NB4 (cell line): ENCODE results near the gene TTLL12.

Source experiments
- DNase-seq: peaks from one replicate; pipeline ENCODE4 v3.0.0; 2010; ENCODE audit warnings: low read depth
- H3K4me3 ChIP-seq: one replicate; pipeline ENCODE4 v1.5.1; 2011; ENCODE audit warnings: mild to moderate bottlenecking, low read depth, low read length, moderate library complexity
- CTCF ChIP-seq: IDR thresholded peaks from one replicate; pipeline ENCODE4 v1.5.1; 2012; ENCODE audit warnings: low read depth, low read length
- MAX ChIP-seq: IDR thresholded peaks from 2 replicates; pipeline ENCODE4 v1.6.1; 2011; ENCODE audit warnings: low read depth, low read length
- MYC ChIP-seq: IDR thresholded peaks from 2 replicates; pipeline ENCODE4 v1.6.1; 2011; ENCODE audit warnings: low read depth, low read length
- POLR2A ChIP-seq: IDR thresholded peaks from 2 replicates; pipeline ENCODE4 v1.6.1; 2011; ENCODE audit warnings: mild to moderate bottlenecking; ENCODE audit not compliant: insufficient read length; ENCODE audit errors: extremely low read depth

TTLL12 gene

DNA sequence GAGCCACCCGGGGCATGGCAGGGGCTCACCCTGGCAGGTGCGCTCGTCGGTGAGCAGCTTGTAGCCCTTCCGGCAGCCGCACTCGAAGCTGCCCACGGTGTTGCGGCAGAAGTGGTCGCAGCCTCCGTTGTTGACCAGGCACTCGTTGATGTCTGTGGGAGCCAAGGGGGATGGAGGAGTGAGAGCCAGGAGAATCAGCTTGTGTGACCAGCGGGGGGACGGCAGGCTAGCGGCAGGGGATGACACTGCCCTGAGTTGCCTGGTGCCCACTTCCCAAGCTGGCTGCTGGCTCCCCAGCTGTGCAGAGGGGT is 44.7 kb upstream of the TTLL12 start:
- TF ChIP-seq MAX (no peak), CTCF (no peak), POLR2A (no peak), MYC (no peak)
- H3K4me3 ChIP-seq: no peak overlapping the region
- DNase-seq: no peak

DNA sequence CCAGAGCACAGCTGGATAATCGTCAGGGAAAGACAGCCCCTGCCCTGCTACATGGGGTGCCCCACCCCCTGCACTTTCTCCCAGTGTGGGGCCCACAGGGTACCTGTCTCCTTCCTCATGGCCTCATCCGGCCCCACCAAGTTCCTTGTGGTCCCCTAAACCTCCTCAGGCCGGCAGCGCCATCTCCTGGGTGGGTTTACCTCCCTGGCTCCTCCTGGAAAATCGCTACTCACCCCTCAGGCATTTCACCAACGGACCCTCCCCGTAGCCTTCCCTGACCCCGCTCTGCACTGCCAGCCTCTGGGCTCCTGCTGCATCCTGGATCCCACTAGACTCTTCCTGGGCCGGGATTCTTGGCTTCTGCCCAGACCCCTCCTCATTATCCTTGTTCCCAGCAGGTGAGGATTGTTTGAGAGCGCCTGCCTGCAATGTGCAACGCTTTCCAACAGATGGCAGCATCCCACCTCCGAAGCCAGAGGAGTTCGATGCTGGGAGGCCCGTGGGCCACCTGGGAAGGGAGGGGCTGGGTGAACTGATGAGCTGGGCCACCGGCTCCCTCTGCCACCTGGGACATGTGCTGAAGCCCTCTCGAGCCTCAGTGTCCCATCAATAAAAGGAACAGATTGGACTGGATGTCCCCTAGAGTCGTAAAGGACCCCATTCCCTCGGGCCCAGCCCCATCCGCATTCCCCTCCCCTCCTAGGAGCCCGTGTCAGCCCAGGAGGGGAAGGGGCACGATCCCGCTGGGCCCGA is 44.2 kb upstream of the TTLL12 start:
- TF ChIP-seq CTCF (peak; percentile 91), MAX (no peak)
- peak; percentile 68 for DNase-seq
- no peak overlapping the region for H3K4me3 ChIP-seq

DNA sequence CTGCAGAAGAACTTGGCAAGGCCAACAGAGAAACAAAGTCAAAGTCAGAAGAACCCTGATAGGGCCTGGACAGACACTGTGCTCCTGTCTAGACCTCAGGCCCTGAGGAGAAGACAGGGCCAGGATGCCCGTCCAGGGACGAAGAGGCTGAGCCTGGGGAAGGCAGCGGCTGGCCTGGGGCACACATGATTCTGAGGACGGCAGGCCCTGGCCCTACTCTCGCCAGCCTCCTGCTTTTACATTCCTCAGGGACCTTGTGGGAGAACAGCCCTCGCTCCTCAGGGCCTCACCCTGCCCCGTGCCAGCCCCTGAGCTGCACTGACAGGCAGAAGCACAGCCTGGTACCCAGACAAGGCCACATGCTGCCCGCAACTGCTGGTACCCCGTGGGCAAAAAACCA is 43.6 kb upstream of the TTLL12 start:
- no peak for DNase-seq
- H3K4me3 ChIP-seq: no peak overlapping the region
- TF ChIP-seq CTCF: no peak
- no peak for TF ChIP-seq POLR2A
- TF ChIP-seq MYC: no peak
- TF ChIP-seq MAX: no peak

DNA sequence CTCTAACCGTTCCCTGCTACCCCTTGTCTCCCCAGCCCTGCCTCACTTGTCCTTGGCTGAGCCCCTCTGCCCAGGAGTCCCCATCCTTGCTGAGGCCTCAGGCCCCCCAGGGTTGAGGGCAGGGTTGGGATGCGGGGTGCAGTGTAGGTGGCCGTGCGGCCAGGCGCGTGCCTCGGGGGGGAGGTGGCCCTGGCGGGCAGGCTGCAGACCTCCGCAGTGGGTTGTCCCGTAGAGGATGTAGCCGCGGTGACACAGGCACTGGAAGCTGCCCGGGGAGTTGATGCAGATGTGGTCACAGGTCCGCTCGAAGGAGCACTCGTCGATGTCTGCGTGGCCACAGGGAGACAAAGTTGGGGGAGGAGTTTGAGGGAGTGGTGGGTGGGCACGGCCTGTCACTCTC is 41.9 kb upstream of the TTLL12 start:
- H3K4me3 ChIP-seq: no peak overlapping the region
- DNase-seq: no peak
- no peak for TF ChIP-seq MYC
- no peak for TF ChIP-seq CTCF
- TF ChIP-seq MAX: no peak
- no peak for TF ChIP-seq POLR2A

GRCh38 chr22:43228330-43228729 is 41.4 kb upstream of the TTLL12 start:
- no peak for TF ChIP-seq POLR2A
- TF ChIP-seq CTCF: peak; percentile 68
- peak; percentile 72 for DNase-seq

GRCh38 chr22:43227239-43227630 is 40.3 kb upstream of the TTLL12 start:
- DNase-seq: peak; percentile 67
- no peak overlapping the region for H3K4me3 ChIP-seq
- TF ChIP-seq MYC (no peak), CTCF (no peak), MAX (no peak), POLR2A (no peak)

More at GRCh38 chr22:43228330-43228729, 41.4 kb upstream of the TTLL12 start:
- H3K4me3 ChIP-seq: no peak overlapping the region
